GM19324 (cell line): ENCODE measurements around the gene LAPTM5.
"Not testable (repeated sequence)": the region's sequence is repeated elsewhere in the genome, so short reads cannot be mapped to it uniquely, and the experiment has no call there.

Source experiments
- ATAC-seq: cut with Tn5 transposase; IDR thresholded peaks from one replicate; pipeline ENCODE4 v1.9.1; 2021; ENCODE audit warnings: mild to moderate bottlenecking, moderate library complexity; ENCODE audit not compliant: unreplicated experiment, low FRiP score

The LAPTM5 gene

GRCh38 chr1:30774550-30775432, 17.2 kb upstream of the LAPTM5 start:
- ATAC-seq = no peak

GRCh38 chr1:30773722-30774358, 16.3 kb upstream of the LAPTM5 start:
- no peak for ATAC-seq

GRCh38 chr1:30771005-30771404, 13.4 kb upstream of the LAPTM5 start:
- ATAC-seq = no peak

DNA sequence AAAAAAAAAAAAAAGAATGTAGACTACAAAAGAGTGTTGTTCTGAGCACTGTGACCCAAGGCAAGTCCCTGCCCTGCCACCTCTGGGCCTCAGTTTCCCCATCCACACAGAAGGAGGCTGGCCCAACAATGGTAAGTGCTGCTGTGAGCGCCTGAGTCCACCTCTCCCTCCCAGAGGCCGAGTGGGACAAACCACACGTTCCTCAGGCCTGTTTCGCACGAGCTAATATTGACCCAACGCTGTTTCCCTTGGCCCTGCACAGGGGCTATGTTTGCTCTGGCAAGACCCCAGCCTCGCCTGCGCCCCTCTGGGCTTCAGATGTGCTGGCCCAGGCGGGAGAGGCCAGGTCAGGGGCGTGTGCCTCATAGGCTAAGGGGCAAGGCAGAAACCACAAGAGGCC, 12.6 kb upstream of the LAPTM5 start:
- no peak for ATAC-seq

GRCh38 chr1:30768830-30769718, 11.5 kb upstream of the LAPTM5 start:
- ATAC-seq = no peak

DNA sequence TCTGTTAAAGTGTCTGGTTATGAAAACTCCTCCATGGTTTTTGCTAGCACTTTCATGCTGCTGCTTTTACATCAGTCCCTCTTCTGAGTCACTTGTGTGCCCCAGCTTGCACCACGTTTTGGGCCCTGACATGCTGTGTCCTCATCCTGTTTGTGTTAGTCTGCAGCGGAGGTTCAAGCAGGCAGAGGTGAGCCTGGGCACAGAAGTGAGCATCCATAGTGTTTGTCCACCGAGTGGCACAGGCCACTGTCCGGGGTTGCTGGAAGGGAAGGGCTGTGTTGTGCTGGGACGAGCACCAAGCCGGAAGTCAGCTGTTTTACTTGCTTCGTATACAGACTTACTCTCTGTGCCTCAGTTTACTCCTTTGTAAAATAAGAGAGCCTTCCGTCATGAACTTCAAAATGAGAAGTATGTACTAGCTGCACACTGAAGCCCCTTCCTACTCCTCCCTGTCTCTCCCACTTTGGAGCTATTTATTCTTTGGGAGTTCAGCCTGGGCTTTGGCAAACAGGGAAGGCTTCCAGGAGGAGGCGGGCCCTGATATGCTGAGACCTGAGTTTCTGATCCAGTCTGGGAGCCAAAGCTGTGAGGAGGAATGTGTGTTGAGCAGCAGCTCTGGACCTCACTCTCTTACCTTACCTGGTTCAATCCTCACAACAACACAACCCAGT, 10.7 kb upstream of the LAPTM5 start:
- no peak for ATAC-seq

DNA sequence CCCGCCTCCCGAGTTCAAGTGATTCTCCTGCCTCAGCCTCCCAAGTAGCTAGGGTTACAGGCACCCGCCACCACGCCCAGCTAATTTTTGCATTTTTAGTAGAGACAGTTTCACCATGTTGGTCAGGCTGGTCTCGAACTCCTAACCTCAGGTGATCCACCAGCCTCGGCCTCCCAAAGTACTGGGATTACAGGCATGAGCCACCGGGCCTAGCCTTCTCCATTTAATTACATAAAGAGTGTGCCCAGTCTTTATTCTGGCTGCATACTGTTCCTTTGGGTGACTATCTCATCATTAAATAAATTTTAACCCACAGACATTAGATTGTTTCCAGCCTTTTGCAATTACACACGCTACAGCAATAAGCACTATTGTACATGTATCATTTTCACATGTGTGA, 9.4 kb upstream of the LAPTM5 start:
- ATAC-seq = not testable (repeated sequence)

- no peak for ATAC-seq
Measured at GRCh38 chr1:30765556-30766434, 8.2 kb upstream of the LAPTM5 start.

DNA sequence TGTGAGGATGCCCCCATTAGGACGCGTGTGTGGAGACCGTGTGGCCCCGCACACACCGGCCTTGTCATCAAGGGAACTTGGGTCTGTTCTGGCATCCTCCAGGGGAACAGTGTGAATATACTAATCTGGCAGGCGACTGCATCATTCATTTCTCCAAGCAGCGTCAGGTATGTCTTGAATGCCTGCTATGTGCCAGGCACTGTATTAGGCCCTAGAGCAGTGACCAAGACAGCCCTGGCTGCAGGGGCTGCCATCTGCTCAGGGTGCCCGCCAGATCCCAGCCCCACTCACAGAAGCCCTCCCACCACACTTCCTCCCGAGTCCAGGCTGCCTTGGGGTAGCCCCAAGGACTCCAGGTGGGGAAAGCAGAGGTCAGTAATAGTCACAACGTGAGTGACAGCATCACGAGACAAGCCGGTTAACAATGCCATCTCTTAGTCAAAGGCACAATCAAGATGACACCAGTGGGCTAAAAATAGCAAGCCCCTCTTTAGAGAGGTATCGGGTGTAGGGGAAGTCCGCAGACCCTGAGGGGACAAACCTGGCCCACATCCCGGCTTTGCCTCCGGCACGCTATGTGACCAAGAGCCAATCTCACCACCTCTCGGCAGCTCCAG, 7.5 kb upstream of the LAPTM5 start:
- ATAC-seq = no peak

- ATAC-seq = no peak
Measured at GRCh38 chr1:30764396-30764795, 6.8 kb upstream of the LAPTM5 start.

DNA sequence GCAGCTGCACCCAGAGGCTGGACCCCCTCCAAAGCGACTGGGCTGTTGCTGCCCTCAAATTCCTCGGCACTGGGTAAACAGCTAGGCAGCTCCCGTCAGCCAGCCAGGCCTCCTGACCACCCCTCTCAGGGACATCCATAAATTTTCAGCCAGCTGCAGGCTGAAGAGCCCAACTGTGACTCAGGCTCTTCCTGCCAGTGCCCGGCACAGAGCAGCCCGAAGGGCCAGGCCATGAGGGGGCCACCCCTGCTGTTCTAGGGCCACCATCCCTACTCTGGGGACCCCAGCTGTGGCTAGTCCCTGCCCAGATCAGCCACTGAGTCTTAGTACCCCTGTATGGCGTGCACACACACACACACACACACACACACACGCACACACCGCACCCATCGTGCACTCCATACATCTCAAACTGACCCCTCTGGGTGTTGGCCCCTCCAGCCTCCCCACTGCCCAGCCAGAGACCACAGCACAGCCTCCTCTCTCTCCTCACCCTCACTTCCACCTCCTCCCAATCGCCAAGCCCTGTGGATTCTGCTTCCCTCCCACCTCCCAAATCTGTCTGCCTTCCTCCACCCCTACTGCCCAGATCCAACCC, 6.2 kb upstream of the LAPTM5 start:
- no peak for ATAC-seq

GRCh38 chr1:30762930-30763650, 5.5 kb upstream of the LAPTM5 start:
- no peak for ATAC-seq

- ATAC-seq = no peak
Measured at GRCh38 chr1:30762152-30762929, 4.8 kb upstream of the LAPTM5 start.

DNA sequence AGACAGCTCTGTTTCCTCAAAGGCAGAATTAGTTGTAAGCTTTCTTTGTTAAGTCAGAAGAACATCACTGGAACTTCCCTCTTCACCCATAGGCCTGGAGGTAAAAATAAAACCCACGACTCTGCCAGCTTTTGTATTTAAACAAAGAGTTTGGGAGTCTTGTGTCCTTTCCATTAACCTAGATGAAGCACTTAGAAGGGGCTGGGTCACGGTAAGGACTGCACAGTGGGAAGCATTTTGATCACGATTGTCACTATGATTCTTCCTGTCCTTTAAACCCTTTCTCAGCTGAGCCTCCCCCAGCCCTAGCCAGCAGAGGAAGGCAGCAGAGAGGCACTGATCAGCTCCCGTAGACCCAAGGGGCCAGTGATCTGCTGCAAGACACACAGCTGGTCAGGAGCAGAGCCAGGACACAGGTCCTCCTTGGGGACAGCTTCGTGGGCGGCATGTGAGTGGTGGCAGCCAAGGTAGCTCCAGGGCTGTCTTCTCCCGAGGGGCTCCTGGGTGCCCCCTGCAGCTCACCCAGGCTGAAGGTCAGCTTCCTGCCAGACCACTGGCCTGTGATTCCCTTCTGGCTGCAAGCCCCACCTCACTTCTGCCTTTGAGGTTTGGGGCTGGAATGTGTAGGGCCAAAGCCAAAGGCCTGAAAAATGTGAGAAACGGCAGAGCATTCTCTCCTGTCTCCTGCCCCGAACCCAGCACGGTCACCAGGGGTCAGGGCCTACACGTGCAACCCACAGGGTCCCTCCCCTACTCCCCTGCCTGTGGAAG, 4.0 kb upstream of the LAPTM5 start:
- ATAC-seq = no peak

DNA sequence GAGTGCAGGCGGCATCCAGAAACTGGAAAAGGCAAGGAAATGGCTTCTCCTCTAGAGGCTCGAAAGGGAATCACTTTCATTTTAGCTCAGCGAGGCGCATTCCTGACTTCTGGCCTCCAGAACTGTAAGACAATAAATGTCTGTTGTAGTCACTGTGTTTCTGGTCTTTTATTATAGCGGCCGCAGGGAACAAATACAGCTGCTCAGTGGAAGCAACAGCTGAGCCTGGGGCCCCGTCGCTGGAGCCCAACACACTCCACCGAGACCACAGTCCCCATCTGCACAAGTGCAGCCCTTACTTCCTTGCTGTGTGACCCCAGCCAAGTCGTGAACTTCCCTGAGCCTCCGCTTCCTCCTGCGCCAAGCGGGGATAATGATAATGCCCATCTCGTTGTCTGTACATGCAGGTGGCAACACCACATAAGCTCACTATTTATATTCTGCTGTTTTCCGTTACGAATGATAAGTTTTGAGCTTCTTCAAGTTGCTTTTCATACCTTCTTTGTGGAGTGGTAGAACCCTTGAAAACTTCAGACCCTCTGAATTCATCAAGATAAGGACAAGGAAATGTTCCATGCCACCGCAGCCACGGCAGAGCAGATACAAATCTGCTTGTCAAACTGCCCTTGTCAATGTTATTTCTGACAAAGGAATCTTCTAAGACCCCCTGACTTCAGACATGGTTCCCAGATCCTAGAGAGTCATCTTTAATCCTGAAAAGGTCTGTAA, 3.2 kb upstream of the LAPTM5 start:
- ATAC-seq = no peak

- no peak for ATAC-seq
Measured at GRCh38 chr1:30759718-30760281, 2.2 kb upstream of the LAPTM5 start.
